Fibroblast of upper back skin (primary cell): ENCODE measurements around the gene PLXDC2.

Experiments
- DNase-seq: peaks from one replicate; pipeline ENCODE4 v3.0.0-alpha.2; 2013

Gene PLXDC2

DNA sequence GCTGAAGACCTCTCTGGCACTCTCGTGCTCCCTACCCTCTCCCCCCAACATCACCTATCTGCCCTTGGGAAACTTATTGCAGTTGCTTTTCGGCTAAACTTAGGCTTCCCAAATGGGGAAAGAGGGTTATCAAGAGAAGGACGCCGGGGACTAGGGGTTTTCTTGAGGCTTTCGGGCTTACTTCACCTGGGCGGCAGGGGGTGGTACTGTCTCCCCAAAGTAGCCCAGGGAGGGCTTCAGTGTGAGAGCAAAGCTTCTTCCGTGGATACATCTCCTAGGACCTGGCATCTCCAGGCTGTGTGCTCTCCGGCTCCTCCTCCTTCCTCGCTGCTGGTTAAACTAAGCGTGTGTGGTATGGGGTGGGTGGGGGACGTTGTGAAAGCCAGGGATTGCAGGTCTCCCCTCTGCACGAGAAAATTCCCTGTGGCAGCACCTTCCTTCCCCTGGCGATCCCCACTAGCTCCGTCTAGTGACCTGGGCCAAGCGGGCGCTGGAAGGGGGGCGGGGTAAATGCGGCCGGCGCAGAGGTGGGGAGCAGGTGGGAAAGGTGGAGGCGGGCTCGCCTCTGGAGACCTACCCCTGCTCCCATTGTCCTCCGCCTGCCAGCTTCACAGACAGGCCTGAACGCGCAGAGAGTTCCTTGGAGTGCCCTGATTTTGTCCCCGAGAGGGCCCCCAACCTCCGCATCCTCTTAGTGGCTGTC, 1.1 kb downstream of the PLXDC2 start:
- DNase-seq, result peak; percentile 15

DNA sequence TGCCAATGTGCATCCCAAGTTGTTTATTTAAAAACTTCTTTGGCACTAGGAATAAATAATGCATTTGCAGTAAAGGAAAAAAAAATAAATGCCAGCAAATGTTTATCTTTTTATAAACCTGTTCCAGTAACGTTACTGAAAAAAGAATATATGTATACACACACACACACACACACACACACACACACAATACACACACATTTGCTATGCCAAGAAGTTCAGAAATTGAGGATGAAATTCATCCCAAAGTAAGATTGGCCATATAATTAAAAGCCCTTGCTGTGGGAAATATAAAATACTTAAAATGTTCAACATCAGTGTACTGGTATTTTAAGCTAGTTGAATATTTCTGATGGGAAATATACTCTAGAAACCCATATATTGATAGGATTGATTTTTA, 2.6 kb downstream of the PLXDC2 start:
- no peak for DNase-seq

DNA sequence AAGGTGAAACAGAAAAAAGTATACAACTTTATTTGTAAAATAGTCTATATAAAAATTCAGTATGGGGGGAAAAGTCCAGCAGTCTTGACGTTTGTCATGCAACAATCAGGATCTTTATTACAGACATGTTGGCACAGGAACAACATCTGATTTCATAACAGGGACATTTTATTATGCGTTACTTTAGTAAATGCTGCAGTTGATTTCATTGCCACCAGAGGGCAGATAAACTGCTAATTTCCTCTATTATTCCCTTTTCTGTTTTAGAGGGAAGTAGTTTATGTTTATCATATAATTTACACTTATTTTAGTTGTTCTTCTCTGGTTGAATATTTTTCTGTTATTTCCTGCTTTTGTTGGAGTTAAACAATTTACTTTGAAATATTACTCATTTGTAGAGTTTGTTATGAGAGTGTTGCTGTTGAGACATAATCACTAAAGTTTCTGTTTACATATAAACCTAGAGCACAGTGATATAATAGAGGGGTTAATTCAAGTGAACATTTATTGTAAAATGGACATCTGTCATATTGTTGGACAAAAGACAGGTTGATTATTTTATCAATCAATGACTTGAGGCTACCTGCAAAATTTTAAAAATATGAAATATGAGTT, 3.3 kb downstream of the PLXDC2 start:
- peak; percentile 58 for DNase-seq

GRCh38 chr10:19824381-19825342, 8.4 kb downstream of the PLXDC2 start:
- no peak for DNase-seq

DNA sequence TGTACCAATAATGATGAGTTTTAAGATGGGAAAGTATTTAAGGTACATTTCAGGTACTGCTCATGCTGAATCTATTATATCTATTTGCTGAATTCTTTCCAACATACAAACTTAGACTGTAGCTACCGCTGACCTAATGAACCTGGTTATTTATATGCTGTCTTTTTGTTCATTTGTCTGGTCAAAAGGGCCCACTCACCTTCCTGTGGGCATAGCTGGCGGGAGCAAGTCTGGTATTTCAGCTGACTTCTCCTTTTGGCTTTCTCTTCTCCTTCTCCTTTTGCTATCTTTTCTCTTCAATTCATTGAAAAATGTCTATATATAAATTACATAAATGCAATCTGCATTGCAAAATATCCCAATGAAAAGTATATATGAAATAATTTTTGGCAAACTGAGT, 9.5 kb downstream of the PLXDC2 start:
- no peak for DNase-seq

DNA sequence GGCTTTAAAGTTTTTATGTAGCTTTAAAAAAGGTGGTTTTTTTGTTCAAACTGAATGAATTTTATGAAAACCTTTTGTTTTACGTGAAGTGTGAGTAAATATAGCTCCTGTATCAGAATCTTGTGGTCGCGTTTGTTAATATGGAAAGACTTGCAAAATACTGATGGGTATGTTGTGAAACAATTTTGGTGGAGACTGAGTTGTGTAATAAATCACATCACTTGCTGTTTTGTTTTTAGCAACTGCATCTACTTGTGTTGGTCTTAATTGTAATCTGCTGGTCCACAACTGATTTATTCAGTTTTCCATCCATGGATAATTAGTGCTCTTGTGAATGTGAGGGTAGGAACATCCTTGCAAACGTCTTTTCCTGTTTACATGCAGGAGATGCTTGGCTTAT, 10.5 kb downstream of the PLXDC2 start:
- peak; percentile 27 for DNase-seq

- no peak for DNase-seq
These were observed 12.2 kb downstream of the PLXDC2 start for GRCh38 chr10:19828278-19829049.

- DNase-seq, result peak; percentile 21
These were observed 16.5 kb downstream of the PLXDC2 start for GRCh38 chr10:19832699-19833098.

GRCh38 chr10:19833170-19833824, 17.1 kb downstream of the PLXDC2 start:
- DNase-seq, result no peak

- DNase-seq, result no peak
These were observed 19.7 kb downstream of the PLXDC2 start for GRCh38 chr10:19835952-19836351.

DNA sequence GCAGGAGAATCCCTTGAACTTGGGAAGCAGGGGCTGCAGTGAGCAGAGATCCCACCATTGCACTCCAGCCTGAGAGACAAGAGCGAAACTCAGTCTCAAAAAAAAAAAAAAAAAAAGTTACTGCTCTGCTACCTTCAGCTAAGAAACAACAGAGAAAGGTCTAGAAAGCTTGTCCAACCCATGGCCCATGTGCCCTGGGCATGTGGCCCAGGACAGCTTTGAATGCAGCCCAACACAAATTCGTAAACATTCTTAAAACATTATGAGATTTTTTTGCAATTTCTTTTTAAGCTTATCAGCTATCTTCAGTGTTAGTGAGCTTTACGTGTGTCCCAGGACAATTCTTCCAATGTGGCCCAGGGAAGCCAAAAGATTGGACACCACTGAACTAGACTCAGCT, 22.9 kb downstream of the PLXDC2 start:
- no peak for DNase-seq

DNA sequence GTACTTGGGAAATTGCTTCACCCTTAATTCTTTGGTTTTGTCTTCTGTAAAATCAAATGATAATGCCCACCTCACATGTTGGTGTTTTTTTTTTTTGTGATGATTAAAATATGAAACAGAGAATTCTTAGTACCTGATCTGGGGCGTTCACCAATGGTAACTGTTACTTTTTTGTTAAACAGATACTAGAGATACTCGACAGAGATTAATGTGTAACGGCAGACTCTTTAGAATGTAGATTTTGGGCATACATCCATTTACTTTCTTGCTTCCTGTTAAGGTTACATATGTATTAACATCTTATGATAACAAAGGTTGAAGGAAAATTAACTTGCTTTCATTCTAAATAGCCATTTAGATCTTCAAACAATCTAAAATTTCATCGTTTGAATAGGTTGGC, 23.3 kb downstream of the PLXDC2 start:
- DNase-seq, result no peak

- DNase-seq, result no peak
These were observed 24.5 kb downstream of the PLXDC2 start for GRCh38 chr10:19840776-19841175.

DNA sequence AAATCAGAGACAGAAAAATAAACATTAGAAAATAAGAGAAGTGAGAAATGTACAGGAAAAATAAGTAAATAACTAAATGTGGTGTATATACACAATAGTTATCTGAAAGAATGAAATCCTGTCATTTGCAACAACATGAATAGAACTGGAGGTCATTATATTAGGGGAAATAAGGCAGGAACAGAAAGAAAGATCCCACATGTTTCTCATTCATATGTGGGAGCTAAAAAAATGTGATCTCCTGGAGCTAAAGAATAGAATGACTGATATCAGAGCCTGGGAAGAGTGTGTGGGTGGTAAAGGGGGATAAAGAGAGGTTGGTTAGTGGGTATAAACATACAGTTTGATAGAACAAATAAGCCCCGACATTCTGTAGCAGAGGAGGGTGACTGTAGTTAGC, 27.3 kb downstream of the PLXDC2 start:
- DNase-seq, result peak; percentile 68

- DNase-seq, result no peak
These were observed 29.5 kb downstream of the PLXDC2 start for GRCh38 chr10:19845503-19846368.

- peak; percentile 87 for DNase-seq
These were observed 31.1 kb downstream of the PLXDC2 start for GRCh38 chr10:19847321-19847720.

DNA sequence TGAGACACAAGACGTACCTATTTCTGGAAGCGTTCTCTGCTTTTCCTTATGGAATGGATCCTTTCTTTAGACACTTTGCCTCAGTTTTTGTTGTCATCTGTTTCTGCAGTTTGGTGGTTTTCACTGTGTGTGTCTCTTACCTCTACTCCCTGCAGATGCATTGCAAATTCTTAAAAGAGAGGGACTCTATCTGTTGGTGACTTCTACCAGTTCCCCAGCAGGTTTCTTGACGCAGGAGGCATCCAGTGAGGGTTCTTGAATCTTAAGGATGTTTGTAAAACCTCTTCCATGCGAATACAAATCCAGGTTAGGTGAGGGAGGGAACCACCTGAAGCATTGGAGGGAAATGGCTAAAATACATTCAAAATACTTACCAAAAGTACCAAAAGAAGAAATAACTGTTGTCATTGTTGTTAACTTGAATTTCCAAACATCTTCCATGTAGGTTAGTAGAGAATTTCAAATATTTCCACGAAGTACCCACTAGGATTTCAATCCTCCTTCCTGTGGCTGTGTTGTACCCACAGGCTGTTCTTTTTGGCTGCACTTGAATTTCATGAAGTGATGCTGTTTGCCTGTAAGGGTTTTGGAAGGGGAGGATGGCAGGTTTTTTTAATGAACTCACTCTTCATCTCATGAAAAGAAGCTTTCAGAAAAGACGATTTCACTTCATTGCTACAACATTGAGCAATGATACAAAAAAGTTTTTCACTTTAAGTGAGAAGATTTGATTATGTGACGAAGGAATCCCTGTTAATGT, 32.2 kb downstream of the PLXDC2 start:
- no peak for DNase-seq

DNA sequence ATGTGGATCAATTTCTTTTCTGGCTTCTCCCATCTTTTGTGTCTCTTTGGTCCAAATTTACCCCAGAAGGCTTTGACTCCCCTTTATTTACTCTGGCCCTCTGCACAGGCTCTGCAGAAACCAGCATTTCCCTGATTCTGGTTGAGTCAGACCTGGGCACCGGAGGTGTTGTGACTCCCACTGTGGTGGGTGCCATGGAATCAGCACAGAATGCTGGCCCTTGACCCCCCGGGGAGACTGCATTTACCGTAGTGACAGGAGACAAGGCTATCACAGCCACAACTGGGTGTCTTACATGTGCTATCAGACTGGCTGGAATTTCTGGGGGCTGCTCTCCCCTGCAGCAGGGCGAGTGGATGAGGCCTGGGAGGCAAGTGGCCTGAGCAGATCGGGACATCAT, 37.6 kb downstream of the PLXDC2 start:
- DNase-seq, result no peak

- no peak for DNase-seq
These were observed 41.6 kb downstream of the PLXDC2 start for GRCh38 chr10:19857876-19858275.

- DNase-seq, result no peak
These were observed 43.9 kb downstream of the PLXDC2 start for GRCh38 chr10:19860107-19860506.
